Activated CD8-positive, alpha-beta T cell treated with anti-CD3 and anti-CD28 coated beads for 36 hours (primary cell): ENCODE measurements around the gene SDCBP2. TPM values are rescaled to one million over a fixed set of nuclear protein-coding genes. Genes with fewer than 3 reads are reported as not detected.

Source experiments
- ATAC-seq: fragments of 200-7000 bp; cut with Tn5 transposase; one replicate; pipeline ENCODE4 v1.10.0; 2021; ENCODE audit warnings: mild to moderate bottlenecking, moderate library complexity
- CTCF ChIA-PET: fragments of 350-600 bp; sonication (Branson Sonifier 250); formaldehyde crosslinking; loops from one replicate; lab custom pipeline; 2021; ENCODE audit warnings: antibody characterized with exemption; lab: Charles Lee
- POLR2A ChIA-PET: fragments of 350-600 bp; sonication (Branson Sonifier 250); formaldehyde crosslinking; loops from one replicate; lab custom pipeline; 2021; ENCODE audit warnings: antibody characterized with exemption; lab: Charles Lee
- DNase-seq: peaks from one replicate; pipeline ENCODE4 v3.0.0-alpha.2; 2020
- H3K27ac Mint-ChIP-seq: one replicate; pipeline ENCODE4 v1.8.0; 2021; ENCODE audit warnings: mild to moderate bottlenecking, mixed read lengths
- H3K27me3 Mint-ChIP-seq: one replicate; pipeline ENCODE4 v1.8.0; 2021; ENCODE audit warnings: mixed read lengths
- H3K36me3 Mint-ChIP-seq: one replicate; pipeline ENCODE4 v1.8.0; 2021; ENCODE audit warnings: low read depth, mixed read lengths
- H3K4me1 Mint-ChIP-seq: one replicate; pipeline ENCODE4 v1.8.0; 2021; ENCODE audit warnings: low read depth, mixed read lengths
- H3K4me3 Mint-ChIP-seq: one replicate; pipeline ENCODE4 v1.8.0; 2021; ENCODE audit warnings: mild to moderate bottlenecking, moderate library complexity, mixed read lengths
- H3K9me3 Mint-ChIP-seq: one replicate; pipeline ENCODE4 v1.8.0; 2021; ENCODE audit warnings: mixed read lengths
- CTCF ChIP-seq: fragments of 200-600 bp; IDR thresholded peaks from one replicate; pipeline ENCODE4 v1.8.0; 2022; ENCODE audit warnings: antibody characterized with exemption, mild to moderate bottlenecking
- intact Hi-C: fragments of 100-400 bp; cut with micrococcal nuclease; formaldehyde crosslinking; loops from one replicate; pipeline ENCODE4 v1.10.0; 2022
- total RNA-seq, 2 experiments: library from RNA; stranded (reverse); gene quantifications; one replicate each; pipeline ENCODE4 v1.2.3, GENCODE V29; 2021

SDCBP2 gene
- total RNA-seq, 2 experiments from 2014 or later = 3.0 to 3.7 TPM

GRCh38 chr20:1277529-1278322, 51.2 kb downstream of the SDCBP2 start:
- H3K9me3 Mint-ChIP-seq = no peaks in the 10 kb centered on the region
- no peak overlapping the region for H3K4me3 Mint-ChIP-seq
- no peak for TF ChIP-seq CTCF
- CTCF ChIA-PET = no interaction called here
- ATAC-seq (no peak), DNase-seq (no peak)
- H3K27me3 Mint-ChIP-seq = no peaks in the 10 kb centered on the region
- H3K27ac Mint-ChIP-seq = no peak overlapping the region
- intact Hi-C loops = no loop called here
- POLR2A ChIA-PET = no interaction called here
- peaks cover 36% of the 10 kb centered on the region for H3K4me1 Mint-ChIP-seq
- H3K36me3 Mint-ChIP-seq = no peaks in the 10 kb centered on the region

- no peak for ATAC-seq
- DNase-seq = no peak
- Mint-ChIP-seq H3K36me3 (no peaks in the 10 kb centered on the region), H3K27ac (peak overlapping the region; percentile 7), H3K9me3 (no peaks in the 10 kb centered on the region), H3K4me1 (peaks cover 36% of the 10 kb centered on the region), H3K27me3 (no peaks in the 10 kb centered on the region), H3K4me3 (no peak overlapping the region)
- POLR2A ChIA-PET = no interaction called here
- CTCF ChIA-PET = interaction anchor here (1.1 to 1.4 kb wide), 2 partner anchors 9 to 63 kb away, joined by 3 to 5 read pairs; partner anchors contain the start of gene SNPH
- intact Hi-C loops = no loop called here
- no peak for TF ChIP-seq CTCF
These were observed 53.0 kb downstream of the SDCBP2 start for GRCh38 chr20:1275919-1276318.

GRCh38 chr20:1274485-1275311, 54.2 kb downstream of the SDCBP2 start:
- ATAC-seq = no peak
- H3K4me3 Mint-ChIP-seq = no peak overlapping the region
- intact Hi-C loops = no loop called here
- DNase-seq = no peak
- H3K9me3 Mint-ChIP-seq = no peaks in the 10 kb centered on the region
- H3K4me1 Mint-ChIP-seq = peaks cover 30% of the 10 kb centered on the region
- no peak overlapping the region for H3K27ac Mint-ChIP-seq
- H3K27me3 Mint-ChIP-seq = no peaks in the 10 kb centered on the region
- no peaks in the 10 kb centered on the region for H3K36me3 Mint-ChIP-seq
- no peak for TF ChIP-seq CTCF
- POLR2A ChIA-PET = interaction anchor here (0.6 to 1.0 kb wide), 4 partner anchors 9 to 287 kb away, joined by 3 to 5 read pairs (median 4); no protein-coding TSS in a partner anchor
- CTCF ChIA-PET = interaction anchor here (1.1 to 1.4 kb wide), 2 partner anchors 12 to 38 kb away, joined by 3 to 4 read pairs; no protein-coding TSS in a partner anchor

GRCh38 chr20:1273366-1273765, 55.6 kb downstream of the SDCBP2 start:
- ATAC-seq = no peak
- H3K27me3 Mint-ChIP-seq = no peaks in the 10 kb centered on the region
- no peak for TF ChIP-seq CTCF
- H3K27ac Mint-ChIP-seq = no peak overlapping the region
- no peak overlapping the region for H3K4me3 Mint-ChIP-seq
- ChIA-PET POLR2A (interaction anchor here (0.6 to 1.6 kb wide), 4 partner anchors 12 to 471 kb away, joined by 3 to 7 read pairs (median 4); no protein-coding TSS in a partner anchor), CTCF (interaction anchor here (1.0 to 1.8 kb wide), 2 partner anchors 8 to 46 kb away, joined by 3 to 4 read pairs; no protein-coding TSS in a partner anchor)
- no peak for DNase-seq
- H3K4me1 Mint-ChIP-seq = peaks cover 29% of the 10 kb centered on the region
- intact Hi-C loops = no loop called here
- H3K9me3 Mint-ChIP-seq = no peaks in the 10 kb centered on the region
- no peaks in the 10 kb centered on the region for H3K36me3 Mint-ChIP-seq
